KMS-11 (cell line): ENCODE results near the gene FES.

Experiments used
- H2AFZ ChIP-seq: fragments of 200-600 bp; sonication (generic); 2 replicates; pipeline ENCODE4 v1.6.1; 2016; ENCODE audit warnings: antibody characterized with exemption, mixed run types, low read depth
- H3K27ac ChIP-seq: fragments of 200-600 bp; sonication (generic); 2 replicates; pipeline ENCODE4 v1.6.1; 2016; ENCODE audit warnings: mild to moderate bottlenecking, mixed run types
- H3K27me3 ChIP-seq: fragments of 200-600 bp; sonication (generic); 2 replicates; pipeline ENCODE4 v1.6.1; 2017; ENCODE audit warnings: mild to moderate bottlenecking, low read depth, mixed run types, moderate library complexity; ENCODE audit not compliant: insufficient read depth
- H3K36me3 ChIP-seq: fragments of 200-600 bp; sonication (generic); 2 replicates; pipeline ENCODE4 v1.6.1; 2017; ENCODE audit warnings: mild to moderate bottlenecking, mixed run types; ENCODE audit not compliant: insufficient read depth
- H3K4me1 ChIP-seq: fragments of 200-600 bp; sonication (generic); 2 replicates; pipeline ENCODE4 v1.6.1; 2016; ENCODE audit warnings: mild to moderate bottlenecking, low read depth, mixed run types; ENCODE audit not compliant: poor library complexity, severe bottlenecking
- H3K4me2 ChIP-seq: fragments of 200-600 bp; sonication (generic); 2 replicates; pipeline ENCODE4 v1.7.0; 2016; ENCODE audit warnings: mild to moderate bottlenecking, mixed run types
- H3K4me3 ChIP-seq: fragments of 200-600 bp; sonication (generic); IDR thresholded peaks from 2 replicates; pipeline ENCODE4 v1.6.1; 2017; ENCODE audit warnings: low read depth, low read length, mixed read lengths; ENCODE audit not compliant: insufficient read depth
- H3K79me2 ChIP-seq: fragments of 200-600 bp; sonication (generic); 2 replicates; pipeline ENCODE4 v1.6.1; 2016; ENCODE audit warnings: low read depth, mixed run types; ENCODE audit not compliant: insufficient read depth
- H3K9ac ChIP-seq: fragments of 200-600 bp; sonication (generic); 2 replicates; pipeline ENCODE4 v1.6.1; 2016; ENCODE audit warnings: mild to moderate bottlenecking, mixed run types
- H4K20me1 ChIP-seq: fragments of 200-600 bp; sonication (generic); 2 replicates; pipeline ENCODE4 v1.6.1; 2016; ENCODE audit warnings: mild to moderate bottlenecking, mixed run types; ENCODE audit not compliant: insufficient read depth
- TF ChIP-seq, protein P1 (sequence below): fragments of 200-600 bp; sonication (generic); conservative IDR thresholded peaks from 2 replicates; pipeline ENCODE4 v1.6.1; 2017; ENCODE audit warnings: low read depth, mild to moderate bottlenecking, antibody characterized with exemption, low read length, moderate library complexity, mixed read lengths

Gene FES

DNA sequence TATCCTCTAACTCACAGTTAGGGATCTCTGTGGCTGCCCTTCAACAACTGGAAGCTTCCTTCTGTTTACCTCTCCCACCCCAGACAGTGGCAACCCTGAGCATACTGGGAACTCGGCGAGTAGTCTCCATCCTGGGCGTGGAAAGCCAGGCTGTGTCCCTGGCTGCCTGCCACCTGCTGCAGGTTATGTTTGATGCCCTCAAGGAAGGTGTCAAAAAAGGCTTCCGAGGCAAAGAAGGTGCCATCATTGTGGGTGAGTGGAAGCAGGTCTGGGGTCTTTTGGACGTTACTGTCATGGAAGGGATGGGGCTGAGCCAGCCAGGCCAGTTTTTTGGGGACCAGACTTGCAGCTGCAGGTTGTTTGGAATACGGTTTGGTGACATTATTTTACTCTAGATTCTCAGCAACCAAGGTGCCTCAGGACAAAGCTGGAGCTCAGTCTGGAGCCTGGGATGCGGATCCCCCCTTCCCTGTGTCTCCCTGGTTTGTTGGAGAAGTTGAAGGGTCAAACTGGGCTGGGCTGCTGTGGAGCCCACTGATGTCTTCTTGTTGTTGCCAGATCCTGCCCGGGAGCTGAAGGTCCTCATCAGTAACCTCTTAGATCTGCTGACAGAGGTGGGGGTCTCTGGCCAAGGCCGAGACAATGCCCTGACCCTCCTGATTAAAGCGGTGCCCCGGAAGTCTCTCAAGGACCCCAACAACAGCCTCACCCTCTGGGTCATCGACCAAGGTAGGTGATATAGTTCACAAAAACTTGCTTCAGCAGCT, 58.2 kb downstream of the FES start:
- Histone ChIP-seq H3K4me1 (no peaks in the 10 kb centered on the region), H3K79me2 (no peaks in the 10 kb centered on the region), H3K4me3 (no peak overlapping the region), H3K9ac (no peak overlapping the region), H3K4me2 (no peak overlapping the region), H4K20me1 (no peaks in the 10 kb centered on the region), H3K27ac (no peak overlapping the region), H3K27me3 (no peaks in the 10 kb centered on the region), H2AFZ (no peak overlapping the region), H3K36me3 (no peaks in the 10 kb centered on the region)
- TF ChIP-seq, protein P1, sequence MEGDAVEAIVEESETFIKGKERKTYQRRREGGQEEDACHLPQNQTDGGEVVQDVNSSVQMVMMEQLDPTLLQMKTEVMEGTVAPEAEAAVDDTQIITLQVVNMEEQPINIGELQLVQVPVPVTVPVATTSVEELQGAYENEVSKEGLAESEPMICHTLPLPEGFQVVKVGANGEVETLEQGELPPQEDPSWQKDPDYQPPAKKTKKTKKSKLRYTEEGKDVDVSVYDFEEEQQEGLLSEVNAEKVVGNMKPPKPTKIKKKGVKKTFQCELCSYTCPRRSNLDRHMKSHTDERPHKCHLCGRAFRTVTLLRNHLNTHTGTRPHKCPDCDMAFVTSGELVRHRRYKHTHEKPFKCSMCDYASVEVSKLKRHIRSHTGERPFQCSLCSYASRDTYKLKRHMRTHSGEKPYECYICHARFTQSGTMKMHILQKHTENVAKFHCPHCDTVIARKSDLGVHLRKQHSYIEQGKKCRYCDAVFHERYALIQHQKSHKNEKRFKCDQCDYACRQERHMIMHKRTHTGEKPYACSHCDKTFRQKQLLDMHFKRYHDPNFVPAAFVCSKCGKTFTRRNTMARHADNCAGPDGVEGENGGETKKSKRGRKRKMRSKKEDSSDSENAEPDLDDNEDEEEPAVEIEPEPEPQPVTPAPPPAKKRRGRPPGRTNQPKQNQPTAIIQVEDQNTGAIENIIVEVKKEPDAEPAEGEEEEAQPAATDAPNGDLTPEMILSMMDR = no peak

GRCh38 chr15:90945091-90945490, 60.8 kb downstream of the FES start:
- no peaks in the 10 kb centered on the region for H3K4me1 ChIP-seq
- H3K79me2 ChIP-seq = no peaks in the 10 kb centered on the region
- H3K4me2 ChIP-seq = no peak overlapping the region
- no peaks in the 10 kb centered on the region for H4K20me1 ChIP-seq
- no peak overlapping the region for H3K4me3 ChIP-seq
- no peak overlapping the region for H3K27ac ChIP-seq
- H3K9ac ChIP-seq = no peak overlapping the region
- TF ChIP-seq, protein P1 = no peak
- no peaks in the 10 kb centered on the region for H3K27me3 ChIP-seq
- no peaks in the 10 kb centered on the region for H3K36me3 ChIP-seq
- no peak overlapping the region for H2AFZ ChIP-seq
